Measurements from ENCODE around the gene KSR1.
"Not testable (repeated sequence)": the region's sequence is repeated elsewhere in the genome, so short reads cannot be mapped to it uniquely, and the experiment has no call there.

KSR1 gene

GRCh38 chr17:27496437-27496943 lies 40.2 kb downstream of the KSR1 start:
- DNase-seq = peak; percentile 99

- DNase-seq = peak; percentile 70
Observed at GRCh38 chr17:27496971-27497370, 40.7 kb downstream of the KSR1 start.

- peak; percentile 69 for DNase-seq
Observed at GRCh38 chr17:27497696-27498095, 41.4 kb downstream of the KSR1 start.

- DNase-seq = no peak
Observed at GRCh38 chr17:27498615-27499309, 42.5 kb downstream of the KSR1 start.

GRCh38 chr17:27499451-27500265 lies 43.4 kb downstream of the KSR1 start:
- DNase-seq = no peak

GRCh38 chr17:27501338-27501737 lies 45.1 kb downstream of the KSR1 start:
- DNase-seq = not testable (repeated sequence)

GRCh38 chr17:27502526-27503324 lies 46.5 kb downstream of the KSR1 start:
- no peak for DNase-seq

- no peak for DNase-seq
Observed at GRCh38 chr17:27503611-27504010, 47.4 kb downstream of the KSR1 start.

GRCh38 chr17:27504188-27504995 lies 48.1 kb downstream of the KSR1 start:
- DNase-seq = no peak

GRCh38 chr17:27506348-27507218 lies 50.3 kb downstream of the KSR1 start:
- DNase-seq = peak; percentile 62

- no peak for DNase-seq
Observed at GRCh38 chr17:27511168-27511883, 55.1 kb downstream of the KSR1 start.

- DNase-seq = no peak
Observed at GRCh38 chr17:27512031-27512430, 55.8 kb downstream of the KSR1 start.

GRCh38 chr17:27512511-27513346 lies 56.5 kb downstream of the KSR1 start:
- DNase-seq = no peak

GRCh38 chr17:27513849-27514248 lies 57.6 kb downstream of the KSR1 start:
- no peak for DNase-seq

GRCh38 chr17:27514595-27515413 lies 58.6 kb downstream of the KSR1 start:
- no peak for DNase-seq

GRCh38 chr17:27518048-27518447 lies 61.8 kb downstream of the KSR1 start:
- DNase-seq = no peak

- DNase-seq = no peak
Observed at GRCh38 chr17:27518545-27519521, 62.6 kb downstream of the KSR1 start.

GRCh38 chr17:27519550-27519949 lies 63.3 kb downstream of the KSR1 start:
- DNase-seq = no peak

All from DMS53 (cell line).